Heart left ventricle (tissue), 13 donors: ENCODE measurements around the gene ALOX15.

Experiments
- CTCF ChIP-seq, 12 donors: fragments of 200-600 bp; sonication (generic) in 4 of 12; IDR thresholded peaks; one replicate each; pipeline versions ENCODE4 v1.5.0 to v1.8.0; 2018 to 2022; ENCODE audit warnings: antibody characterized with exemption in 12 of 12, mild to moderate bottlenecking in 5 of 12
- POLR2A ChIP-seq, 2 donors: fragments of 450-650 bp; IDR thresholded peaks; one replicate each; pipeline ENCODE4 v1.6.1; 2017; ENCODE audit warnings: antibody characterized with exemption in 2 of 2, mild to moderate bottlenecking in 2 of 2, moderate library complexity in 2 of 2
- donor health status: ischemic (EF 13 %, LVEDD 7.1; RV severe dilation, severe dysfunction).
- donor health status: DM: no; HTN: yes; CAD: no.
- donor health status: DM: no; HTN: no; CAD: no.
- donor health status: ischemic (EF 25% LVEDD 6.9; RV normal size, moderate dysfunction).
- donor health status: ischemic (EF 25% LVEDD 5.7; RV mildly dilated, moderate dysfunction).
- donor health status: ischemic (EF 35%, LVEDD 5.7; RV mildly dilated, moderate dysfunction).
- donor health status: nonischemic (EF 11% LVEDD 7.7; RV severe dilation, severe dysfunction).
- donor health status: DM: yes; HTN: yes; CAD: no.
- donor health status: PGD.
- donor health status: ischemic (EF 29% LVEDD 5.4; RV normal size, mild dysfunction).
- donor health status: nonischemic (EF 23%, LVEDD 6.1; RV moderate dilation, normal function).

- TF ChIP-seq CTCF (IDR thresholded peaks at IDR 0.05) (no peak), POLR2A (IDR thresholded peaks at IDR 0.05) (no peak)
Observed at GRCh38 chr17:4607773-4608187, 33.7 kb downstream of the ALOX15 start.
